CMK (cell line): ENCODE measurements around the gene GAB2.
"Not testable (repeated sequence)": the region's sequence is repeated elsewhere in the genome, so short reads cannot be mapped to it uniquely, and the experiment has no call there.

Experiments
- DNase-seq: peaks from one replicate; pipeline ENCODE4 v3.0.0-alpha.2; 2010; ENCODE audit warnings: low read depth

GAB2 gene

DNA sequence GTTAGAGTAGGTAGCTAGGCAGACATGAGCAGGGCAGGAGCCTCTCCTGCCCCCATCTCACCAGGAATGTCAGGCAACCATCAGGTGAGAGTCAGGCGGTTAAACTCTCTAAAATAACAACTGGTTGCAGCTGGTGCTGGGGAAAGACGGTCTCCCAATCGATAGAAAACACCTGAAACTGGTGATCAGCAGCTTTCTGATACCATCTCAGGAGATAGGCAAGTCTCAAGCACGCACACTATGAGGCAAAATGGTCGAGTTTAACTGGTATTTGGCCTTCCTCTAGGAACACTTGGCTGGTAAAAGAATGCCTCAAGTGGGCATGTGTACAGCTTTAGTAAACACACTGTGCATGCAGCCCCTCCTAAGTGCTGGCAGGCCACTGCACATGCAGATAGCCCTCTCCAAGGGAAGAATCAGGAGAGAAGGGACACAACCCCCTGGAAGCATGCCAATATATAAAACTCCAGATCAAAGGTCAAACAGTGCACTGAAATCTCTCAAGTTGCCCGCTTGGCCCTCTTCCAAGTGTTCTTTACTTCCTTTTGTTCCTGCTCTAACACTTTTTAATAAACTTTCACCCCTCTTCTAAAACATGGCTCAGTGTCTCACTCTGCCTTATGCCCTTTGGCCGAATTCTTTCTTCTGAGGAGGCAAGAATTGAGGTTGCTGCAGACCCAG lies 140.2 kb downstream of the GAB2 start:
- DNase-seq: no peak

DNA sequence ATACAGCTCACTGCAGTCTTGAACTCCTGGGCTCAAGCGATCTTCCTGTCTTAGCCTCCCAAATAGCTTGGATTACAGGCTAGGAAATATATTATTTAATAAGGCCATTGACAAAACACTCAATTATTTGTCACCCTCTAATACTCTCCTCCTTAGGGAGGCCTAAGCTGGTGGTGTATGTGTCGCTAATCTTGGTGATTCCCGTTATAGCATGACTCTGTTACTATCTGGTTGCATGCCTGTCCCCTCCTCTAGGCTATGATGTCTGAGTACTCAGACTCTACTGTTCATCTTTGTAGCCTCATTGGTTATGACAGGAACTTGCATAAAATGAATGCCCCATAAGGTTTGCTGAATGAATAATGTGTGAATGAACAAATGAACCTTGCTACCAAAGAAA lies 141.3 kb downstream of the GAB2 start:
- no peak for DNase-seq

DNA sequence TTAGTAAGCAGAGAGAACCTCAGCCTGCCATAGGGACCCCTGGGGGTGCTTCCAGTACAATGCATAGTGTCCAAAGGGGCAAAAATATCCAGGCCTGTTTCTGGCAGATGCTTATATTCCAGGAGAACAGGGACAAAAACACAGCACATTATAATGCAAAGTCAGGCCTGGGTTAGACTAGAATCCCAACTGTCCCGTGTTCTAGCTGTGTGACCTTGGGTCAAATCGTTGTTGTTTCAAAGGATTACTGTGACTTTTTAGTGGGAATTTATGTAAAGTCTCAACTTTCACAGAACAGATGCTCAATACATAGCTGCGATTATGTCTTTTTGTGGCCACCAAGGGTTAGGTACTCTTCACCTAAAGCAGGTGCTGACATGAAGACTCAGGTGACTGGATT lies 142.9 kb downstream of the GAB2 start:
- no peak for DNase-seq

DNA sequence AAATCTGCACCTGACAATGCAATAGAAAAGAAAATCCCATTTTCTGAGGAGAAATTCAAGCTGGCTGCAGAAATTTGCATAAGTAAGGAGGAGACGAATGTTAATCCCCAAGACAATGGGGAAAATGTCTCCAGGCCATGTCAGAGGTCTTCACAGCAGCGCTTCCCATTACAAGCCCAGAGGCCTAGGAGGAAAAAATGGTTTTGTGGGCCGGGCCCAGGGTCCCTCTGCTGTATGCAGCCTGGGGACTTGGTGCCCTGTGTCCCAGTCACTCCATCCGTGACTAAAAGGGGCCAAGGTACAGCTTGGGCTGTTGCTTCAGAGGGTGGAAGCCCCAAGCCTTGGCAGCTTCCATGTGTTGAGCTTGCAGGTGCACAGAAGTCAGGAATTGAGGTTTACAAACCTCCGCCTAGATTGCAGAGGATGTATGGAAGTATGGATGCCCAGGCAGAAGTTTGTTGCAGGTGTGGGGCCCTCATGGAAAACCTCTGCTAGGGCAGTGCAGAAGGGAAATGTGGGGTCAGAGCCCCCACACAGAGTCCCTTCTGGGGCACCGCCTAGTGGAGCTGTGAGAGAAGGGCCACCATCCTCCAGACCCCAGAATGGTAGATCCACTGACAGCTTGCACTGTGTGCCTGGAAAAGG lies 144.9 kb downstream of the GAB2 start:
- DNase-seq: not testable (repeated sequence)

DNA sequence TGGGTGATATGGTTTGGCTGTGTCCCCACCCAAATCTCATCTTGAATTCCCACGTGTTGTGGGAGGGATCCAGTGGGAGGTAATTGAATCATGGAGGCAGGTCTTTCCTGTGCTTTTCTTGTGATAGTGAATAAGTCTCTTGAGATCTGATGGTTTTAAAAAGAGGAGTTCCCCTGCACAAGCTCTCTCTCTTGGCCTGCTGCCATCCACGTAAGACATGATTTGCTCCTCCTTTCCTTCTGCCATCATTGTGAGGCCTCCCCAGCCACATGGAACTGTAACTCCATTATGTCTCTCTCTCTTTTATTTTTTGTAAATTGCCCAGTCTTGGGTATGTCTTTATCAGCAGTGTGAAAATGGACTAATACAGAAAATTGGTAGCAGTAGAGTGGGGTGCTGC lies 145.8 kb downstream of the GAB2 start:
- DNase-seq: not testable (repeated sequence)

DNA sequence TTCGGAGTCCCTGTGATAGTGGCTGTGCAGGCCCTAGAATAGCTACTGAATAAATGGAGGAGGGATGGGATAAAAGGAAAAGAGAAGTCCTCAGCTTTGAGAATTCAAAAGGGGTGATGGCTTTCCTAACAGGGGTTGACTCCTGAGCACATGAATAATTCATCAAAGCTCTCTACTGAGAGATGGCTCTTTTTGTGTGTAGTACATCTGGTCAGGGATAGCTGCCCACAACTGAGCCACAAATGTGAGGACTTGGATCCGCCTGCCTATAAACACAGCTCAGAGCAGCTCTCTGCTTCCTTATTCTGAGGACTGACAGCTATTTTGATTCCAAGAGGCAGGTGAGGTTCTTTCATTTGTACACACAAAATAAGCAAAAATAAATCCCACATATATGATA lies 146.6 kb downstream of the GAB2 start:
- DNase-seq: no peak

DNA sequence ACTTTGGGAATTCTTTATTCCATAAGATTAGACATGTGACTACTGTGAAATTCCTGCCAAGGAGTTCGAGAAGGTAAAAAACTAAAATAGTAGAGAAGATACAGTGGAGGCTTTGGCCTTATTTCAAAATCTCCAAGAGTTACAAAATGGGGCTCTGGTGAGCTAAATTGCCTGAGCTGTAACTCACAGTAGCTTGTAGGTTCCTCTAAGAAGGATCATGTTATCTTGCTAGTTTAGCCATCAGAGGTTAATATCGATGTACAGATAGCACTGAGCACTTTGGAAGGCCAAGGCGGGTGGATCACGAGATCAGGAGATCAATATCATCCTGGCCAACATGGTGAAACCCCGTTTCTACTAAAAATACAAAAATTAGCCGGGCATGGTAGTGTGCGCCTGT lies 147.8 kb downstream of the GAB2 start:
- DNase-seq: no peak

DNA sequence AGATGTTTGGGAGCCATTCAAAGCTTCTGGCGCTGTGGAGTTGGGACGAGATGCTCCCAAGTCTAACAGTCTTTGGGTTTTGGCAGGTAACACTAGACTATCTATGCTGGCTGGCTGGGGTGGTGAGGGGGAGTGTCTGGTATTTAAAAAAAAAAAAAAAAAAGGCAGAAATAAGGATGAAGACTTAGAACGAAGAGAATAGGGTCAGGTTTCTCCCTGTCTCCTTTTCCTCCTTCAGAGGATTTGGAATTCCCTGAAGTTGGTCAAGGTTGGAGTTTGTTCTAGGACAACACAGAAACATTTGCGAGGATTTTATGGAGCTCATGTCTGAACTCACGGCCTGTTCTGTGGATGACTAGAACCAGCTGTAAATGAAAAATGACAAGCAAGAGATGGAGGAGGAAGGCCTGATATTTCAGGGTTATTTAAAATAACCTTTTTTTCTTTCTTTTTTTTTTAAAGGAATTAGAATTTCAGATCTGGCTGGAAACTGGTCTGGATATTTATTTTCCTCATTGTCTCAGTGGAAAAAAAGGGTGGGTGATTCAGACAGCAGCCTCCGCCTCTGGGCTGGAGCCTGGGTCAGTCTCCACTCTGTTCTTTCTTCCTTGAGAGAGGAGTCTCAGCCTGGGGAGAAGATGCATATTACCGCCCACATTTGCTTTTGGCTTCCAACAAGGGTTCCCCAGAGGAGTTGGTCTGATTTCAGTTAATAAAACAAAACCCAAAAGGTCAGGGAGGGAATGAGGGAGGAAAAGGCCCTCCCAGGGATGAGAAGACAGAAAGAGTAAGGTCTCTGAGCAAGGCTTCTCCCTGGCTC lies 148.8 kb downstream of the GAB2 start:
- no peak for DNase-seq

DNA sequence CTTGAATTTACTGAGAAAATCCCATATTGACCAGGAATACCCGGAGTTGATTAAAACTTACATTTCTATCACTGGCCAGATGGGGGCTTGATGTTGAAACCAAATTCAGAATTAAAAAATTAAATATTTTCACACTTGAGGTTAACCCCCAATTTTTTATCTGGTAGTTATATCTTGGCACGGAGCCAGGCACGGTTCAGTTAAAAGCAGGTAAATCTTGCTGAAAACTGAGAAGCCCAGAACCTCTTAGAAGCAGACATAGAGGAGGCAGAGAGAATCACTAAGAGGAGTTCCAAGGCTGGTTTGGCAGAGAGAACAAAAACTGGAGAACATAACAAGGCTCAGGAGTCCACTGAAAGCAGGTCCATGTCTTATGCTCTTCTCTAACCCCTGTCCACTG lies 151.2 kb downstream of the GAB2 start:
- no peak for DNase-seq

DNA sequence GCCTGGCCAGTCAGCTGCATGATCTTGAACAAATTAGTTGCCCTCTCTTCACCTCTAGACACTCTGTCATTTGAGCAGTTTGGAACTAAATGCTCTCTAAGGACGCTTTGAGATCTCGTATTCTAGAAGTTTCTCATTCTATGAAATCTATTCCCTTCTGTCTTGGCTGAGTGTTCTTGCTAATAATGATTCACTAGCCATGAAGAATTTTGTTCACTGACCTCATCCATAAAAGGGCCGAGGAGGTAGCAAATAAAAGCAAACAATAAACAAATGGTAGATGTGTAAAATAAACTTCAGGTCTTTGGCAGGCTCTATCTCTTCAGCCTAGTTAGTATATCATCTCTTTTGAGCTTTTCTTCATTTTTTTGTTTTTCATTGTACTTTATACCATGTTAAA lies 152.3 kb downstream of the GAB2 start:
- DNase-seq: no peak

DNA sequence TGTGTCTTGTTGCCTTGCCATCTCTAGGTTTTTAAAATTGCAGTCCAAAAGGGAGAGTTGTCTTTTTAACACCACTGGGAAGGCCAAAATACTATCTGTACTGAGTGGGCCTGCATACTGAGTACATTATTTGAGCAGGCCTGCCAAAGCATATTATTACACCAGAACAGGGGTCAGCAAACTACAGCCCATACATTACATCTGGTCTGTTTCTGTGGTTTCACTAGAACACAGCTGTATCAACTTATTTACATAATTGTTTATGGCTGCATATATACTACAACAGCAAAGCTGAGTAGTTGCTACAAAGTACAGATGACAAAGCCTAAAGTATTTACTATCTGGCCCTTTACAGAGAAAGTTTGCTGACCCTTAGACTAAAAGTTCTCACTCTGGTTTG lies 154.9 kb downstream of the GAB2 start:
- DNase-seq: no peak

DNA sequence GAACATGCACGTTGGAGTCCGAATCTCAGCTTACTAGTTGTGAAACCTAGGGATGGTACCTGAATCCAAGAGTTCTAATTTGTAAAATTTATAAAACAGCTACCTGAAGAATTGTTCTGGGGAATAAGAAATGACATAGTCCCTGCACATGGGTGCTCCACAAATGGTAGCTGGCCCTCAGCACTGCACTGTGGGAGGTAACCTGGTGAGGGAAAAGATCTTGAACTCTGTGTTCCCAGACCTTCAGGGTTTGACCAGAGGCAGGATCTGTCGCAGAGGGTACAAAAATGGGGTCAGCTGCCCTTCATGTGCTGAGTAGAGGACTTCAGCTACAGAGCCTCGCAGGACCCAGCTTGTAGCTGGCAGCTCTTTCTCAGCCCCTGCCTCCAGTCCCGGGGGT lies 155.4 kb downstream of the GAB2 start:
- DNase-seq: no peak

DNA sequence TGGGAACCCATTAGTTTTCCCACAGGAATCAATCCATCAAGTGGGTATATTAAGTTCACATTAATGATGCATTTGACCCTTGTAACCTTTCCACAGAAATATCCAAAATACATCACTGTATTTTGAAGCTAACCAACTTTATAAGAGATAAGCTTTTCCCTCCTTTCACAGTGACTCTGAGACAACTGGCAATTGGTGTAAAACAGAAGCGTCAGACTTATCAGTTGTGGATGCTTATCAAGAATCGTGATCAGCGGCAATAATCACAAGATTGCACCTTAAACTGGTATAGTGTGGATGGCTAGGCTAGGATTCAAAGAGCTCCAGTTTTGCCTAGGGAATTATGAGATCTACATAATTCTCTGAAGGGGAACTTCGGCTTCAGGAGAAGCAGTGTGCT lies 155.8 kb downstream of the GAB2 start:
- DNase-seq: no peak

DNA sequence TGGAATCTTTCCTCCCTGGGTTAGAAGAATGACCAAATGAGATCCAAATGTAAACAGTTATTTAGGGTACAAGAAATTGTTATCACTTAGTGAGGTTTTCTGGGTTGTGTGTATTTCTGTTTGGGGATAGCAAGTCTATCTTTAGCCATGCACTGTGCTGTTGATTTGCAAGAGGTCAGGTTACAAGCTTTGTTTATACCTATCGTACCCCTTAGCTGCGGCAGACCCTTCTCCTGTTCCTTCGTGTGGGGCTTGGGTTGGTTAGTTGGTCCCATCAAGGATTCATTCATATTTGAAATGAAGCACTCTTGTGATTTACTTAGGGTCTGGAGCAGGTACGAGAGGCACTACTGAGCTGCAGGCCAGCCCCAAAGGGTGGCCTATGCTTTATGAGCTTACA lies 156.3 kb downstream of the GAB2 start:
- no peak for DNase-seq

DNA sequence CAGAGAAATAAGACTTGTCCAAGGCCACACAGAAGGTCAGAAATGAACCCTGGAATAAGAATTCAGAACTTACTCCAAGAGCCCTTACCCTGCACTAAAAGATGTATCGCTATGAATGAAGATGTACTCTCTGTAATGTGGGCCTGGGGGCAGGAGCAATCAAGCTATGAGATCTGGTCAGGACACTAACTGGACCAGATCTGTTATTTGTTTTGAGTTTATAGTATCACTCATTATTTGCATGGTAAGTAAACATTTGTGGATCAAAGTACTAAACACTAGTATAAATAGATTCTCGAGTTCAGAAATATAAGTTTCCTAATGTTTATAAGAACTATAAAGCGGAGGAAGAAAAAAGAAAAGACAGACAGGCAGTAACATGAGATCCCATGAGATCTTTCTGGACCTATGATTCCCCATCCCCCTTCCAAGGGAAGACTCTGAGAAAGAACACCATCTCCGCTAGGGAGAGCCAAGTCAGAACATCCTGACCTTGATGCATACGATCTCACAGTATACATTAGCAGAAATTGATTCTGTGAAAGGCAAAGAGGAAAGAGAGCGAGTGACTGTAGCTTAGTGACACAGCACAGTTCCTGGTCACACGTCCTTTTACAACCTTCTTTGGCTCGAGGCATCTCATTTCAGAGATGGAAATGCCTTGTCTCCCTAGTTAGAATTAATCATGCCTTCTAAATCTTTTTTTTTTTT lies 157.7 kb downstream of the GAB2 start:
- no peak for DNase-seq

DNA sequence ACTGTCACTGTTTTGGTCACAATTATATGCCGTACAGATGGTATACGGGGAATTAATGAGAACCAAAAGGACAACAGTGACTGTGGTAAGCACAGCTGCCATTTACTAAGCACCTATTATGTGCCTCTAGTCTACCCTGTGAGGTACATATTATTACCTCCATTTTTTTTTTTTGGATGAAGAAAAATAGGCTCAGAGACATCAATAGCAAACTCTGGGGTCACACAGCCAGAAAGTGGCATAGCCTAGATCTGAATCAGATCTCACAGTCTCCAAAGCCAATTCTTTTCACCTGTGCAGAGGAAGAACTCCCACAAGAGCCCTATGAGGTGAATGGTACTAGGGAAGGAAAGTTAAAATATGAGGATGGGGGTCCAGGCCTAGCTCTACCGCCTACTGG lies 160.0 kb downstream of the GAB2 start:
- DNase-seq: no peak

DNA sequence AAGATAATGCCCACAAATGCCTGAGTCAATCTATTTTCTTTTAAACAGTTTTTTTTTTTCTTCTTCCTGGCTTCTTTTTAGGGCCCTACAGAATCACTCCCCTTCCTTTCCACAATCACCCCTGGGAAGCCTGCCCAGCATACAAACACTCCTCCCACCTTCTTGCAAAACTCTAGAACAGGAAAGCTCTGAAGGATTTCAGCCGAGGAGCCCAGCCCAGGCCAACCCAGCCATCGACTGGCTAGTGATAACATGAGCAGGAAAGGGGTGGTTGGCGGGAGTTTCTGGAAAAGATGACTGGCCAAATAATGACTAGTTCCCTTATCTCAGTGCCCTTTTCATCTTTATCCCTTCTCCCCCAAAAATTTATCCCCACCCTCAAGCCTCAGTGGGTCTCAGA lies 160.7 kb downstream of the GAB2 start:
- DNase-seq: peak; percentile 49

DNA sequence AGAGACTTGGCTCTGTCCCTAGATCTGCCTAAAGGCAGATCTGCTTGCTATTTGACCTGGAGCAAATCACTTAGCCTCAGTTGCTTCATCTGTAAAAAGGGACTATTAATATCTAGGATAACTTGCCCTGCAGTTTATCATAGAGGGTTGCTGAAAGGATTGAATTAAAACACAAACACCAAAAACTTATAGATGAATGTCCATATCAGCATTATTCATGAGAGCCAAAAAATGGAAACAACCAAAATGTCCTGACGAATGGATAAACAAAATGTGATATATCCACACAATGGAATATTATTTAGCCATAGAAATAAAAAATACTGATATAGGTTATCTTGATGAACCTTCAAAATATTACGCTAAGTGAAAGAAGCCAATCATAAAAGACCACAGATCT lies 161.7 kb downstream of the GAB2 start:
- DNase-seq: no peak

DNA sequence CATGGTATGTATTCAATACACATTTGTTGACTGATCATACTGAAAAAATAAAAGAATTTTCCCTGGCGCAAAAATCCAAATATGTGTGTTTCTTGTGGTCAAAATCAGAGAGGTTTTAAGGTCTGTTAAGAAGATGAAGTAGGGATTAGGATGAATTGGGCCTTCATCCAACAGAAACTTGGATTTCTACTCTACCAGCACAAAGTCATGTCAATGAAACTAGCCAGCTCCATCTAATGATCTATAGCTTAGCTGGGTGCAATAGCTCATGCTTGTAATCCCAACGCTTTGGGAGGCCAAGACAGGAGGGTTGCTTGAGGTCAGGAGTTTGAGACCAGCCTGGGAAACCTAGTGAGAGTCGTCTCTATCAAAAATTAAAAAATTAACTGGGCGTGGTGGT lies 163.4 kb downstream of the GAB2 start:
- no peak for DNase-seq

DNA sequence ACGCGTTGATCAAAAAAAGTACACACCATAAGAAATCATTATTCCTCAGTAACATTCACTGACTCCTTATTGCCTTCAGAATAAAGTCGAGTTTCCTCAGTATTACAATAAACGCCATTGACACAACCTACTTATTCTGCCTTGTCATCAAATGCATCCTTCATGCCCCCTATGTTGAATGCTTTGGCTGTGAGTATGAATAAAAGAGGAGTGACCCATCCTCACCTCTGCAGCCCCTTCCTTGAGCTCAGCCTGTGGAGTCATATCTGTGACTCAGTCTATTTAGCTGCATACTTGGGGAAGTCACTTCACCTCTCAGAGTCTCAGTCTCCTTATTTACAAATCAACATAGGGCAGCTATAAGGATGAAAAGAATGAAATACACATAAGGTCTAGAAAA lies 163.8 kb downstream of the GAB2 start:
- DNase-seq: no peak

DNA sequence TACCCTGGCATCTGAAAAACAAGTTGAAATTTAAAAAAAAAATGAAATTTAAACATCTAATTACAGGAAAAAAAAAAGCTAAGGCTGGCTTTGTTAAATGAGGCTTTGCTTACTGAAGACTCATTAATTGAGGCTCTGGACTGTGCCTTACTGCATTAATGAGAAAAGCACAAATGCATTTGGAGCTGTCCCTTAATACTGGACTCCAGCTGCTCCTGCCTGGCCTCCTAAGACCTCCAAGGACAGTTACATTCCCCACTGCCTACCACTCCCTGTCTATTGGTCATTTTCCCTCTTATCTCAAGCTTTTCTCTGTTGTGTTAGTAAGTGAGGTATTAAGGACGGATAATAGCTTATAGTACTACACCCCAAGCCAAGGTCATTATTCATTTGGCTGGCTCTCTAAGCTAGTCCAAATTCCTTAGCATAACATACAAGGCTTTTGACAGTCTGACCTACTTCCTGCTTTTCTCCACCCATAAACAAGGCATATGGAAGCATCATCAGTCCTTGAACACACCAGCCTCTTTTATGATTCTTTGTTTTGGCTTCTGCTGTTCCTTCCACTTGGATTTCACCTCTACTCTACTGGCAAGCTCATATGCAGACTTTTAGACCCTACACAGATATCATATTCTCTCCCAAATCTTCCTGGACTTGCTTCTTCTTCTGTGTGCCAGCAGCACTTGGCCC lies 166.4 kb downstream of the GAB2 start:
- DNase-seq: no peak

DNA sequence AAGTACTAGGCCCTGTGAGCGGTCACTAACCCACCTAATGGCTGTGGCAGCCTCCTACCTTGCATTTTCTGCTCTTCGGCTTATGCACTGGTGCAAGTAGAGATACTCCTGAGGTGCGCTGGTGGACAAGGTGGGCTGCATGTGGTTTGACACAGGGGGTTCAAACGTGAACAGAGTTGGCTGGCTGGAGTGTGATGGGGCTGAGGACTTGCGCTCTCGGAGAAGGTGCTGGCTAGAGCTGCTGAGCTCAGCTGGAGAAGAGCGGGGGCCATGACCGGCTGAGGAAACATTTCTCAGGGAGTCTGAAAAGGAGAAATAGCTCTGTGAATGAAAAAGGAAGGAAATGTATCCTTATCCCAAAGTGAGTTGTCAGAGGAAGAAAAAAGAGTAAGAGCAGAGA lies 167.5 kb downstream of the GAB2 start:
- no peak for DNase-seq
